HT1080 (cell line): ENCODE data around the gene USP3. TPM values are rescaled to one million over a fixed set of nuclear protein-coding genes. Genes with fewer than 3 reads are reported as not detected.
A peak's percentile ranks its signal among the peaks of the same experiment; 100 is the strongest.

Experiments used
- DNase-seq: peaks from one replicate; pipeline ENCODE4 v3.0.0-alpha.2; 2015; ENCODE audit warnings: low read depth
- total RNA-seq: library from RNA; depleted of rRNA; stranded (reverse); fragments of >200 nt; shearing (Covaris generic); gene quantifications from 2 replicates; pipeline ENCODE4 v1.2.3, GENCODE V29; 2014

USP3 gene
- total RNA-seq, 1 experiment from 2014 or later, result 38.0 TPM

- DNase-seq, result no peak
Measured at GRCh38 chr15:63538876-63539275, 34.5 kb downstream of the USP3 start.

- DNase-seq, result no peak
Measured at GRCh38 chr15:63539521-63539920, 35.1 kb downstream of the USP3 start.

DNA sequence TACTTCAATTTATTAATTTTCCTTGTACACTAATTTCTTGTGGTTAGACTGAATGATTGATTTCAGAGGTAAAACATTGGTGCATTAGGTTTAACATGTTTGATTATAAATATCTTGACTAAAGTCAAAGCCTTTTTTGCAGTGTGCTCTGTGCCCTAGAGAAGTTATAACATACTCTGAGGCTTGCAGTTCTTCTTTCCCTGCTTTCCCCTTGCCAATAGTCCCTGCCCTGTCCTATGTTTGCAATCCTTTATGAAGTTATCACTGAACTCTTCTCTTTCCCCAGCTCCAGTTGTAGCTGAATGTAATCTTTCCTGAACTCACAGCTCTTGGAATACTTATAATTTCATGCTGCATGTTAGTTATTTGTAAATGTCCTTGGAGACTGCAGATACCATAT is 35.6 kb downstream of the USP3 start:
- DNase-seq, result no peak

GRCh38 chr15:63540449-63540848 is 36.1 kb downstream of the USP3 start:
- no peak for DNase-seq

GRCh38 chr15:63544258-63545026 is 40.0 kb downstream of the USP3 start:
- no peak for DNase-seq

DNA sequence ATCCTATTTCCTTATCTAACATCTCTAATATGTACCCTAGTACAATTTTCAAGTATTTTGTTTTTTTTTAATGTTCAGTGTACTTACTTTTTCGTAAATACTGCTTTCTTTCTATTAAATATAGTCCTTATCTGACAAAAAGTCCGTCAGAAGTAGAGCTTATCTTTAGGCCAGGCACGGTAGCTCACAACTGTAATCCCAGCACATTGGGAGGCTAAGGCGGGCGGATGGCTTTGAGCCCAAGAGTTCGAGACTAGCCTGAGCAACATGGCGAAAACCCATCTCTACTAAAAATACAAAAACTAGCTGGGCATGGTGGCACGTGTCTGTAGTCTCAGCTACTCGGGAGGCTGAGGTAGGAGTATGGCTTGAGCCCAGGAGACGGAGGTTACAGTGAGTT is 41.1 kb downstream of the USP3 start:
- no peak for DNase-seq

- DNase-seq, result no peak
Measured at GRCh38 chr15:63551400-63551799, 47.0 kb downstream of the USP3 start.

DNA sequence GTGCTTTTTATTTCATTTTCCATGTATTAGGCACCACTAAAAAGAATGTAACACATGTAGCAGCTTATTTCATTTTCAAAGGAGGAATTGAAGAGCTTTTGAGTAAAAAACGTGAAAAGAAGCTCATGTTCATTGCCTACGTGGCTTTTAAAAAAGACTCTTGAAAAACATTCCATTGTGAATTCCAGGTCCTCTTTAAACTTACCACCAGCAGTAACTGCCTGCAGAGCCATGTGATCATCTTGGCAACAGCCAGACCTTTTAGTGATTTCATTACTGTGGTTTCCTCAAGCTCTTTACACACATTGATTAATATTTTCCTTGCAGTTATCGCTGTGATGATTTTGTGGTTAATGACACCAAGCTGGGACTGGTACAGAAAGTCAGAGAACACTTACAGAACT is 49.0 kb downstream of the USP3 start:
- peak; percentile 76 for DNase-seq

DNA sequence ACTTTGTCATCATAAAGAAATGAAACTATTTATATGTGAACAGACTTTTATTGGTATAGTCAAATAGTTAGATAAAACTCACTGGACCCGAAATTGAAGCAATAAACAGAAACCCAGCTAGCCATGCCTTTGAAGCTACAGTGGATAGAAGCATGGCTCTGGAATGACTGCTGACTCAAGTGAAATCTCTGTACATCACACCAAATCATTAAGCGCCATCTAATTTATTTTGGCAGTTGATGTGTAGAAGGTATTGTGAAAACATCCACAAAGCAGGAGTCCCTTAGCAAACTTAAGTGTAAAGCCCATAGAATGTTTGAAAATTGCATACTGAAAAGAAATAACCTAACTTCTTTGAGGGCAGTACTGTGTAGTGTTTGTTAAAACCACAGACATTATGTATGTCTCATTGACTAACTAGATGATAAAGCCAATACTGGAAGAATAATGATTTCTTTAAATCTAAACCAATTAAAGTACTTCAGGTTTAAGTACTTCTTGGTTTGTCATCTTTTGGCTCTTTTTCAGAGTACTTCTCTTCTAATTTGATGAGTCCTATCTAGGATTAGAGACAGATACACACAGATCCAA is 50.0 kb downstream of the USP3 start:
- no peak for DNase-seq

DNA sequence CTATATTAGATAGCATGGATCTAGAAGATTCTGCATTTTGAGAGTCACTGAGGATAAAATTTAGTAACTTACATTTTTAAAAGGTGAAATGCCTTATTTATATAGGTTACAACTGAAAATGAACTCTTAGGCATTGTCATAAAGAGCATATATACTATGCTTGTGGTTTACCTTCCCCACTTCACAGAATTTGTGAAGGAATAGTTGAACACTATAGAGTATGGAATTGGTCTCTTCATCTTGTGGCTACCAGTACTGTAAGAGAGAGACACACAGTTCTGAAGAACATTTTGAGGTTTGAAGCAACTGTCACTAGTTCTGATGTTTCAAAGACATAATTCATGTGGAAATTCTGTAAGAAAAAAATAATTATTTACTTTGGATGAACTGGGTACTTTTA is 51.1 kb downstream of the USP3 start:
- DNase-seq, result no peak

DNA sequence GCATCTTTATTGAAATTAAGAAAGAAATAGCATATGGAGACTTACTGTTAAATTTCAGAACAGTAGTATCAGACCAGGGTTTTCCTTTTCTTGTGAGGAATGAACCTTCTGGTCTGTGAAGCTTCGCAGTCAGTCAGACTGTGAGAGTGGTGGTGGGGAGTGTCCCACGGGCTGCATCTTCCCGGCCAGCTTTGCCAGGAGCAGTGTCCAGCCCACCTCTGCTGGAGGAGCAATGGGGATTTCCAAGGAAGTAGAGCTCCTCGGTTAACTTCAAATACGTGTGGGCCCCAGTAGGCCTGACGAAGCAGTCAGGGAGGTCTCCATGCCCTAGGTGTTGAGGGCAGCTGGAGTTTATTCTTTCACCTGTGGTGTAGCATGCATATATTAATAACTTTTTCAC is 51.9 kb downstream of the USP3 start:
- DNase-seq, result no peak

DNA sequence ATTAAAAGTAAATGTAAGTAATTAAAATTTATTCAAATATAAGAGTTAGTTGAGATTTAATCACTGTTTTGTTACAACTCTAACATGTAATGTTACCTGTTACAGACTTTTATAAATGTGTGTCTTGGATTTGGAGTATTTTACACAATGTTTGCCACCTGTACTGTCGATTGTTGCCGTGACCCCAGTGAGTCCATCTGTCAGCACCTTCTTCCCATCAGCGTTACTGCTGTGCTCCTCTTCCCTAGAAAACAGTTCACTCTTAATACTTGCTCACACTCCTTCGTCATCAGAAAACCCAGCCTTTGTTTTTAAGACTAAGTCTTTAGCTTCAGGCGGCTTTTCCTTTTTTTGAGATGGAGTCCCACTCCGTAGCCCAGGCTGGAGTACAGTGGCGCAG is 52.3 kb downstream of the USP3 start:
- DNase-seq, result no peak

DNA sequence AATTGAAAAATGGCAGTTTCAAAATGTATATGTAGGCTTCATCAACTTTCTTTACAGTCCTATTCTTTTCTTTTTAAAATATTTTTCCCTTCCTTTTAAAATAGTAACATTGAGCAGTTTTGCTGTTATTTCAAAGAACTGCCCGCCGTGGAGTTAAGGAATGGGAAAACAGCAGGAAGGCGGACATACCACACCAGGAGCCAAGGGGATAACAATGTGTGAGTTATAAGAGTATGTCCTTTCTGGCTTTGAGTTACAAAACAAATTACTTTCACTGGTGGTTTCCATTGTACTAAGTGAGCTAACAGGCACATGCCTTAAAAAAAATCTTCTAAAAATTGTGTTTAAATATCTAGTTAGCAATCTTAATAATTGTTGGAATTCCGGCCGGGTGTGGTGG is 55.4 kb downstream of the USP3 start:
- no peak for DNase-seq

DNA sequence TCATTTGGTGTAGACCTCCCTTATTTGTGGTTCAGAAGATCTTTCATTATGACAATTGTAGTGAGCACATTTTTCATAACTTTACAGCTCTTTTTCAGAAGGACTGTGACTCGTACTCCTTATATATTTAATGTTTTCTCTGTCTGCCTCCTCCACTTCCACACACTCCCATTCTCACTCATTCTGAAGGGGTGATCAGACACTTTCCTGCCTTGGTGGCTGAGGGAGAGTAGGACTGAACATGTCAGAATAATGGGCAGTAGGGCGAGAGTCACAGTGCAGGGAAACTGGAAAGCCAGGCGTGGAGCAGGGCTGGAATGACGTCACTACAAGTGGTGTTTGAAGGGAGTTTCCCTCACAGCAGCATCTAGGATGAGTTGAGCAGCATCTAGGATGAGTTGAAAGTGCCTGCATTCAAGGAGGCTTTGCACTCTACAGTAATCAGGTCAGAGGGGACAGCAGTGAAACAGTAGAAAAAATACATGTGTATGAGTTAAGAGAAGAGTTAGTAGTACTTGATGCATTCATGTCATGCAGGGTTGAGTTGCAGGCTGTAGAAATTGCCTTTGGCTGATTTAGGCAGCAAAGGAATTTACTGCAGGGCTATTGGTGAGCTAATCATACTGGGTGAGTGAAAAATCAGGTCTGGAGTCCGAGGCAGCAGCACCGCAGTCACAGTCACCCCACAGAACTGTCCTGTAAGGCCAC is 56.5 kb downstream of the USP3 start:
- no peak for DNase-seq

DNA sequence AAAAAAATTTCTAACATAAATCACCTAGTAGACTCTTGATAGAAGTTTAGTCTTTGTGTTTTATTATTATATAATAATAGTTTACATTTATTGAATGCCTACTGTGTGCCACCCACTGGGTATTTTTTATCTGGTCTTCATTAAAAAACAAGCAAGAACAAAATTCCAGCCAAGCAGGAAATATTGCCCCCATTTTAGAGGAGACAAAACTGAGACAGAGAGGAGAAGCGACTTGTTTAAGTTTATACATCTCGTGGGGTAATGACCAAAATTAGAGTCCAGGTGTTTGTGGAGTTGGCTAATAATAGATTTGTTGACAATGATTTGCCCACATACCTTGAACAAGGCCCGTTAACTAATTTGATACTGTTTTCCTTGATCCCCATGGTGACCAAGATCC is 59.7 kb downstream of the USP3 start:
- DNase-seq, result no peak

GRCh38 chr15:63565536-63566186 is 61.3 kb downstream of the USP3 start:
- DNase-seq, result no peak

DNA sequence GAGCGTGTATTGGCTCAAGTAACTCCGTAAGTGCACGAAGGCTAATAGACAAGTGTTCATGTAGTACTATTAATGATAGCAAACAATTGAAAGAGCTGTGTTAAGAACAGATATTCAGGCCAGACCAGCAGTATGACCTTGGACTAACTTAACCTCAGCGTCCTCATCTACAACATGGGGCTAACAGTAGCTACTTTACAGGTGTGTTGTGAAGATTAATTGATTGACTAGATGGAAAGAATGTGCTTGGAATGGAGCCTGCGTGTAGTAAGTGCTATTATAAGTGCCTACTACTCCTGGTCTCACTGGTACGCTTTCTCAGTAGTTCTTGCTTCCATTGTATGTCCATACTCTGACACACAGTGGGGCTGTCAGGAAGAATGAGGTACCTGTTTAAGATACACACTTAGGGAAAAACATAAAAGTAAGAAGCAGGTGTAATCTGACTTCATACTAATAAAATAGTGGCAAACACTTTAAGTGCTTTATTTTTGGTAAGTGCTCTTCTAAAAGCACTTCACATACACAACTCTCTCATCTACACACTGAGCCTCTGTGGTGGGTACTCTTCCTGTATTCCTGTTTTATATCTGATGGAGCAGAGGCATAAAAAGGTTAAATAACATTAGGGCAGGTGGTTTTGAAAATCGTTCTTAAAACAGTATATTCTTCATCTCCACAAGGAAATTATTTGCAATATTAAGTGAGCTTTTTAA is 68.5 kb downstream of the USP3 start:
- no peak for DNase-seq

- peak; percentile 24 for DNase-seq
Measured at GRCh38 chr15:63573533-63573932, 69.1 kb downstream of the USP3 start.

DNA sequence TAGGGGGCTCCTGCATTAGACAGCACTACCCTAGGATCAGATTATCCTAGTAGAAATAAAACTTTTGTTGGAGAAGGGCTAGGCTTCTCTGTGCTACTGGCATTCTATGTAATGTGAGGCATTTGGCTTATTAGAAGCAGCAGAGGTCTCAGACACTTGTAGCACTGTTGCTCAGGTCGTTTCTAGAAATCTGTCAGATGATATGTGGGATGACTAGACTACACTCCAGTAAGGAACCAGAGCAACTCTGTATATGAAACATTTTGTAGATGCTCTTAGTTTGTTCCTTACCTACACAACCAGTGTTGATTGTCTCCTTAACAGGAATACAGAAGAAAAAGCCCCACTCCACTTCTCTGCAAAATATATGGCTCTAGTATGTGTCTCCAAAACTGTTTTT is 70.9 kb downstream of the USP3 start:
- DNase-seq, result no peak

GRCh38 chr15:63576441-63576840 is 72.0 kb downstream of the USP3 start:
- no peak for DNase-seq

GRCh38 chr15:63582179-63582578 is 77.8 kb downstream of the USP3 start:
- no peak for DNase-seq
